Measurements from ENCODE around the gene RAB7B.

The RAB7B gene

GRCh38 chr1:205961405-205961804, 41.8 kb downstream of the RAB7B start:
- H3K4me1 Mint-ChIP-seq, result no peaks in the 10 kb centered on the region
- no peak overlapping the region for H3K4me3 Mint-ChIP-seq
- H3K27me3 Mint-ChIP-seq, result no peaks in the 10 kb centered on the region
- H3K36me3 Mint-ChIP-seq, result no peaks in the 10 kb centered on the region
- H3K27ac Mint-ChIP-seq, result no peak overlapping the region
- no peaks in the 10 kb centered on the region for H3K9me3 Mint-ChIP-seq

- Mint-ChIP-seq H3K36me3 (no peaks in the 10 kb centered on the region), H3K9me3 (no peaks in the 10 kb centered on the region), H3K4me3 (no peak overlapping the region), H3K27me3 (peaks cover 1% of the 10 kb centered on the region), H3K27ac (no peak overlapping the region), H3K4me1 (no peaks in the 10 kb centered on the region)
Measured at GRCh38 chr1:205959789-205960188, 43.4 kb downstream of the RAB7B start.

- Mint-ChIP-seq H3K36me3 (no peaks in the 10 kb centered on the region), H3K27me3 (peaks cover 1% of the 10 kb centered on the region), H3K4me3 (no peak overlapping the region), H3K9me3 (no peaks in the 10 kb centered on the region), H3K27ac (no peak overlapping the region), H3K4me1 (no peaks in the 10 kb centered on the region)
Measured at GRCh38 chr1:205955499-205955898, 47.7 kb downstream of the RAB7B start.

- no peak overlapping the region for H3K27ac Mint-ChIP-seq
Measured at GRCh38 chr1:205954819-205955404, 48.3 kb downstream of the RAB7B start.

GRCh38 chr1:205951746-205952145, 51.4 kb downstream of the RAB7B start:
- H3K36me3 Mint-ChIP-seq, result no peaks in the 10 kb centered on the region
- H3K4me1 Mint-ChIP-seq, result no peaks in the 10 kb centered on the region
- no peaks in the 10 kb centered on the region for H3K9me3 Mint-ChIP-seq
- peaks cover 1% of the 10 kb centered on the region for H3K27me3 Mint-ChIP-seq
- H3K27ac Mint-ChIP-seq, result no peak overlapping the region
- H3K4me3 Mint-ChIP-seq, result no peak overlapping the region

More at GRCh38 chr1:205954819-205955404, 48.3 kb downstream of the RAB7B start:
- no peaks in the 10 kb centered on the region for H3K36me3 Mint-ChIP-seq
- H3K4me1 Mint-ChIP-seq, result no peaks in the 10 kb centered on the region
- no peaks in the 10 kb centered on the region for H3K9me3 Mint-ChIP-seq
- H3K27me3 Mint-ChIP-seq, result peaks cover 1% of the 10 kb centered on the region
- no peak overlapping the region for H3K4me3 Mint-ChIP-seq

GRCh38 chr1:205950826-205951549, 52.2 kb downstream of the RAB7B start:
- H3K36me3 Mint-ChIP-seq, result no peaks in the 10 kb centered on the region
- H3K4me1 Mint-ChIP-seq, result no peaks in the 10 kb centered on the region
- H3K27me3 Mint-ChIP-seq, result peaks cover 1% of the 10 kb centered on the region
- H3K9me3 Mint-ChIP-seq, result no peaks in the 10 kb centered on the region
- H3K4me3 Mint-ChIP-seq, result no peak overlapping the region
- no peak overlapping the region for H3K27ac Mint-ChIP-seq

GRCh38 chr1:205950280-205950679, 52.9 kb downstream of the RAB7B start:
- no peaks in the 10 kb centered on the region for H3K4me1 Mint-ChIP-seq
- no peaks in the 10 kb centered on the region for H3K27me3 Mint-ChIP-seq
- no peaks in the 10 kb centered on the region for H3K36me3 Mint-ChIP-seq
- H3K9me3 Mint-ChIP-seq, result no peaks in the 10 kb centered on the region
- no peak overlapping the region for H3K4me3 Mint-ChIP-seq
- H3K27ac Mint-ChIP-seq, result no peak overlapping the region

GRCh38 chr1:205949753-205950152, 53.4 kb downstream of the RAB7B start:
- Mint-ChIP-seq H3K9me3 (no peaks in the 10 kb centered on the region), H3K4me1 (no peaks in the 10 kb centered on the region), H3K27me3 (peaks cover 1% of the 10 kb centered on the region), H3K36me3 (no peaks in the 10 kb centered on the region), H3K4me3 (no peak overlapping the region), H3K27ac (no peak overlapping the region)

- H3K4me3 Mint-ChIP-seq, result no peak overlapping the region
- H3K36me3 Mint-ChIP-seq, result no peaks in the 10 kb centered on the region
- H3K4me1 Mint-ChIP-seq, result no peaks in the 10 kb centered on the region
- H3K27me3 Mint-ChIP-seq, result peaks cover 4% of the 10 kb centered on the region
- H3K27ac Mint-ChIP-seq, result no peak overlapping the region
- no peaks in the 10 kb centered on the region for H3K9me3 Mint-ChIP-seq
Measured at GRCh38 chr1:205948886-205949285, 54.3 kb downstream of the RAB7B start.

GRCh38 chr1:205948039-205948438, 55.2 kb downstream of the RAB7B start:
- Mint-ChIP-seq H3K4me3 (no peak overlapping the region), H3K27me3 (peaks cover 10% of the 10 kb centered on the region), H3K36me3 (no peaks in the 10 kb centered on the region), H3K4me1 (no peaks in the 10 kb centered on the region), H3K27ac (no peak overlapping the region), H3K9me3 (no peaks in the 10 kb centered on the region)

GRCh38 chr1:205947024-205947423, 56.2 kb downstream of the RAB7B start:
- Mint-ChIP-seq H3K9me3 (no peaks in the 10 kb centered on the region), H3K36me3 (no peaks in the 10 kb centered on the region), H3K27me3 (peaks cover 13% of the 10 kb centered on the region), H3K27ac (no peak overlapping the region), H3K4me3 (no peak overlapping the region), H3K4me1 (no peaks in the 10 kb centered on the region)

- Mint-ChIP-seq H3K36me3 (no peaks in the 10 kb centered on the region), H3K9me3 (no peaks in the 10 kb centered on the region), H3K27ac (no peak overlapping the region), H3K27me3 (peaks cover 18% of the 10 kb centered on the region), H3K4me1 (no peaks in the 10 kb centered on the region), H3K4me3 (no peak overlapping the region)
Measured at GRCh38 chr1:205945069-205945468, 58.1 kb downstream of the RAB7B start.

GRCh38 chr1:205944525-205944924, 58.7 kb downstream of the RAB7B start:
- H3K36me3 Mint-ChIP-seq, result no peaks in the 10 kb centered on the region
- peaks cover 23% of the 10 kb centered on the region for H3K27me3 Mint-ChIP-seq
- H3K9me3 Mint-ChIP-seq, result no peaks in the 10 kb centered on the region
- H3K4me3 Mint-ChIP-seq, result no peak overlapping the region
- H3K4me1 Mint-ChIP-seq, result no peaks in the 10 kb centered on the region
- no peak overlapping the region for H3K27ac Mint-ChIP-seq

- Mint-ChIP-seq H3K27me3 (peaks cover 28% of the 10 kb centered on the region), H3K9me3 (no peaks in the 10 kb centered on the region), H3K4me3 (no peak within 1 kb of the TSS), H3K27ac (no peak within 1 kb of the TSS), H3K4me1 (no peaks in the 10 kb centered on the region), H3K36me3 (no peaks in the 10 kb centered on the region)
Measured at GRCh38 chr1:205943245-205943644, 60.0 kb downstream of the RAB7B start, which contains the start of gene SLC26A9. SLC26A9 (minus strand) TSS chr1:205943456; CDS start chr1:205935820, 7,636 bp downstream.

GRCh38 chr1:205942631-205943159, 60.5 kb downstream of the RAB7B start:
- H3K9me3 Mint-ChIP-seq, result no peaks in the 10 kb centered on the region
- no peak overlapping the region for H3K27ac Mint-ChIP-seq
- H3K36me3 Mint-ChIP-seq, result no peaks in the 10 kb centered on the region
- no peaks in the 10 kb centered on the region for H3K4me1 Mint-ChIP-seq
- H3K27me3 Mint-ChIP-seq, result peaks cover 28% of the 10 kb centered on the region
- no peak overlapping the region for H3K4me3 Mint-ChIP-seq

- Mint-ChIP-seq H3K36me3 (no peaks in the 10 kb centered on the region), H3K4me1 (no peaks in the 10 kb centered on the region), H3K27me3 (peaks cover 32% of the 10 kb centered on the region), H3K4me3 (no peak overlapping the region), H3K9me3 (no peaks in the 10 kb centered on the region), H3K27ac (no peak overlapping the region)
Measured at GRCh38 chr1:205940710-205941109, 62.5 kb downstream of the RAB7B start.

Measured in activated naive CD4-positive, alpha-beta T cell treated with anti-CD3 and anti-CD28 coated beads, Interleukin-2, amount 50 U/mL, for 24 hours (primary cell).